GM19455 (cell line): ENCODE measurements around the gene CCDC142.
"Not testable (repeated sequence)": the region's sequence is repeated elsewhere in the genome, so short reads cannot be mapped to it uniquely, and the experiment has no call there.

ENCODE experiments used
- ATAC-seq: cut with Tn5 transposase; IDR thresholded peaks from one replicate; pipeline ENCODE4 v1.9.1; 2021; ENCODE audit not compliant: unreplicated experiment

Gene CCDC142

DNA sequence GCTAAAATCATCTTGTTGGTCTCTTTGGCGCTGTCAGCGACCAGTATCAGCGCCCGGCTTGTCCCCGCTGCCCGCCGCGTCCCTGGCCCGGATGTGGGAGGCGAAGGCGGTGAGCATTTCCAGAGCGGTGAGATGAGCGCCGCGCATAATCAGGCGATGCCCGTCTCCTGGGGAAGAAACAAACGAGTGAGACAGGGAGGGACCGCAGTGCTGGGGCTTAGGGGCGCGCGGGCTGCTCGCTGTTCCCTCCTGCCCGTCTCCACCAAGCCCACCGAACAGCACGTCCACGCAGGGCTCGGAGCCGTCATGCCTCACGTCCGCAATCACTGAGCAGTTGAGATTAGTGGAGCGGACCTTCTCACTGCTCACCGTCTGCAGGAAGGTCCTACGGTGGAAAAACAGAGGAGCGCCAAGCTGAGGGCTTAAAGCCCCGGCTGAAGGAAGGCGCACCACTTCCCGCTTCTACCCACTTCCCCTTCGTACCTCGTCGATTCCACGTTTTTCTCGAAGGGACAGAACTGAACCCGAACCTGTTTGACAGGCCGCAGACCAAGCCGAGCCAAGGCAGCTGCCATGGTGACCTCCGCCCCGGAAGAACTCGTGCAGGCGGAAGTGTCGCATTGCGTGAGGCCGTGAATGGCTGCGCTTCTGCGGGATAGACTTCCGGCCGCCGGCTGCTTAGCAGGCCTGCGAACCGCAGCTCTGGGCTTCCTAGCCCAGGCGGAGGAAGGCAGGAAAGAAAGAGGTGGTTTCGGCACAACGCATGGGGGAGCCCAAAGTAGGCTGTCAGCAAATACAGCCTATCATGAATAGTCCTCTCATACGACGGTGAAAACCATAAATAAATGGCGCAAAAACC, 10.5 kb downstream of the CCDC142 start, which contains the start of gene MRPL53:
Gene MRPL53, minus strand, starts transcription at position 595 of the 859 bp plus-strand sequence. Its CDS starts 20 bp downstream, at position 575.
- peak; percentile 89 for ATAC-seq

DNA sequence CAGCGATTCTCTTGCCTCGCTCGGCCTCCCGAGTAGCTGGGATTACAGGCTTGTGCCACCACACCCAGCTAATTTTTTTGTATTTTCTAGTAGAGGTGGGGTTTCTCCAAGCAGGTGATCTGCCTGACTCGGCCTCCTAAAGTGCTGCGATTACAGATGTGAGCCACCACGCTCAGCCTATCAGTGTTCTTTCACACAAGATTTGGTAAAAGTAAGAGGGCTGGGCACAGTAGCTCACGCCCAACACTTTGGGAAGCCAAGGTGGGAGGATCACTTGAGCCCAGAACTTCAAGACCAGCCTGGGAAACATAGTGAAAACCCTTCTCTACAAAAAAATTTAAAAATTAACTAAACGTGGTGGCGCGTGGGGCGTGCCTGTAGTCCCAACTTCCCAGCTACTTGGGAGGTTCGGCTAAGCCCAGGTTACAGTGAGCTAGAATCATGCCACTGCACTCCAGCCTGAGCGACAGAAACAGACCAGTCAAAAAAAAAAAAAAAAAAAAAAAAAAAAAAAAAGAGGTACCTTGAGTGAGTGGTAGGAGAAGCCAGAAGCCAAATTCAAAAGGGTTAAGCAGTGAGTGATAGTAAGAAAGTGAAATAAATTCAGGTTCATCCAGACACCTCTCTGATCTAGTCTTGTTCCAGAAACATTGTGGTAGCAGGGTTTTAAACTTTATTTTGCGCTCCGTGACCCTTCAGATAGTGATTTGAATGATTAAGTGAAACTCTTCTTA, 11.3 kb downstream of the CCDC142 start:
- ATAC-seq, result no peak

GRCh38 chr2:74470742-74471141, 12.1 kb downstream of the CCDC142 start:
- ATAC-seq, result not testable (repeated sequence)

DNA sequence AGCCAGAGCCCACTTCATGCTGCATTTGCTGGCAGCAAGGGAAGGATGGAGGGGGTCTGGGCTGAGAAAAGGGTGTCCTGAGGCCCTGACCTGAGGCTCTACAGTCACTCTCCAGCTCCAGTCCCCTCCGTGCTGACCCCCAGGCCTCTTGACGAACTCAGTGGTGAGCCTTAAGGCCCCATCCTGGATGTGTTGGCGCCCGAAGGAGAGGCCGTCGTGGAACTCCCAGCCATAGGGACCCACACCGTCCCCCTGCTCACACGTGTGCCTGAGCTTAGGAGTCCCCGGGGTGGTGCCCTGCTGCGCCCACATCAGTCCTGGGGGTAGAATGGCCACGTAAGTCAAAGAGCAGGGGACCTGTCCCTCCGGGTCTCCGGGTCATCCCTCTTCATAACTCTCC, 18.4 kb downstream of the CCDC142 start:
- ATAC-seq, result peak; percentile 1

DNA sequence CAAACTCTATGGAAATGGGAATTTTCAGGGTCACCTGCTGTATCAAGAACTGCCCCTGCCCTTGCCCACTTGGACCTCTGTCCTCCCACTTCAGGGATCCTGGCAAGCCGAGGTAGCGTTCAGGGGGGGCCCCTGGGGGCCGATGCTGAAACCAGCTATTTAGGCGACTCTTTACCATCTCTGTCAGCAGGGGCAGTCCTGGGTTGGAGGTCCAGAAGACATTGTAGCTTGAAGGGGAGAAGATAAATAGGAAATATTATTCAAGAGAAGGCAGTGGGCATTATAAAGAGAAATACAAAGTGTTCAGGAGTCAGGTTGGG, 20.1 kb downstream of the CCDC142 start:
- no peak for ATAC-seq

DNA sequence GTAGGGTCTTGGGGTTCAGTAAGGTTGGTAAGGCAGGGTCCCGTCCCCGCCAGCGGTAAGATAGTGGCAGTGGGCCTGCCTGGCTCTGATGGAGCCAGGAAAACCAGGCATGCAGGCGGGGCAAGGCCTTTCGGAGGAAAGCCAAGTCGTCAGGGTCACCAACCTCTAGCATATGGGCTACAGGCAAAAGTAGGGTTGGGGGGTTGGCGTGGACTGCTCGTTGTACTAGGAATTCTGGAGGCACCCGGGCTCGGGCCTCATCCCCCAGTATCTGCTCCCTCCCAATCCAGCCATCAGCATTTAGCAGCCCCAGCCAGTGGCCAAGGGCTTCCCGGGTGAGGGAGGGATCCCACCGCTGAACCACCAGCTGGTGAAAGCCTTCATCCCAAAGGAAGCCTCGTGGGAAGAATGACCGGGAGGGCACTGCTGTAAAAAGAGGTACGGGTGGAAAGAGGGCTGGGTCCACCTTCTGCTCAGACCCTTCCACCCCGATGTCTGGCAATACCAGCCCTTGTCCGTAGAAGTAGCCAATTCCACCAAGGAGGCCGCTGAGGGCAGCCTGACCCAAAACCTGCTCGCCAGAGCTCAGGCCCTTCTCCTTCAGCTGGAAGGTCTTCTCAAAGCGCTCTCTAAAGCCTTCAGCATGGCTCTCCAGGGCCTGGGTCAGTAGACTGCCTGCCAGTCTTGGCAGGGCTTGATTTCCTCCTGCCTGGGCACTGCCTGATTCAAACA, 20.6 kb downstream of the CCDC142 start:
- ATAC-seq, result no peak

DNA sequence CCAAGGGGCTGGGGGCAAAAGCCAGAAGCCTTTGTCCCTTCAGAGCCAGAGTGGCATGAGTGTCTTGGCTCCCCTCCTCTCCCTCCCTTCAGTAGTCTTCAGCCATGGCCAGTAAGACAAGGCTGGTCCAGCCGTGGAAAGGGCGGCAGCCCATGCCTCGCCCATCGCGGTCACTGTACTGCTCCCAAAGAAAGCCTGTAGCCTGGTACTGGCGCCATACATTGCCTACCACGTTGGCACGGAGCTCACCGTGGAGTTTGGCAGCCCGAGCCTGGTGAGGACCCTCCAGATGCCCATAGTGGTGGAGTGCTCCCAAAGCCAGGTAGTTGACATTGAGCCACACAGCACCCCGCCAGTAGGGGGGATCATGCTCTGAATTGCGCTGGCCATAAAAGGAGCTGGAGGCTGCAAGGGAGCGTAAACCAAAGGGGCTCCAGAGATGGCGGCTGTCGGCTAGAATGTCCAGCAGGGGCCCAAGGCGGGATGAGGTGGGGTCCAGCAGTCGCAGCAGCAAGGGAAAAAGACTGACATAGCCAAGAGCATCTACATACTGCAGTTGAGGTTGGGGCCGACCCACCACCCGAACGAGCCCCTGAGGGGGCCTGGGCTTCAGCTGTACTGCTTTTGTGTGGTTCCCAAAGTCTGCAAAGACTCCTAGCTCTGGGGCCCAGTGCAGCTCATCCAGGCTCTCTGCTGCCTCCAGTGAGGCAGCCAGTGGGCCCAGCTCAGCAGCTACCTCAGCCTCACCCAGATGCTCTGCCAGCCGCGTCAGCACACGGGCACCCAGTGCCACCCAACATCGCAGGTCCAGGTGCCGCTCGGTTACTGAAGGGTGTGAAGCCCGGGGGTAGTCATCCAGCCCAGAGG, 21.4 kb downstream of the CCDC142 start:
- no peak for ATAC-seq

DNA sequence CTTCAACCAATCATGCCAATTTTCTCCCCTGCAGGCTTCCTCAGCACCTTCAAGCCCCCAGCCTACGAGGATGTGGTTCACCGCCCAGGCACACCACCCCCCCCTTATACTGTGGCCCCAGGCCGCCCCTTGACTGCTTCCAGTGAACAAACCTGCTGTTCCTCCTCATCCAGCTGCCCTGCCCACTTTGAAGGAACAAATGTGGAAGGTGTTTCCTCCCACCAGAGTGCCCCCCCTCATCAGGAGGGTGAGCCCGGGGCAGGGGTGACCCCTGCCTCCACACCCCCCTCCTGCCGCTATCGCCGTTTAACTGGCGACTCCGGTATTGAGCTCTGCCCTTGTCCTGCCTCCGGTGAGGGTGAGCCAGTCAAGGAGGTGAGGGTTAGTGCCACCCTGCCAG, 22.6 kb downstream of the CCDC142 start:
- ATAC-seq, result not testable (repeated sequence)

DNA sequence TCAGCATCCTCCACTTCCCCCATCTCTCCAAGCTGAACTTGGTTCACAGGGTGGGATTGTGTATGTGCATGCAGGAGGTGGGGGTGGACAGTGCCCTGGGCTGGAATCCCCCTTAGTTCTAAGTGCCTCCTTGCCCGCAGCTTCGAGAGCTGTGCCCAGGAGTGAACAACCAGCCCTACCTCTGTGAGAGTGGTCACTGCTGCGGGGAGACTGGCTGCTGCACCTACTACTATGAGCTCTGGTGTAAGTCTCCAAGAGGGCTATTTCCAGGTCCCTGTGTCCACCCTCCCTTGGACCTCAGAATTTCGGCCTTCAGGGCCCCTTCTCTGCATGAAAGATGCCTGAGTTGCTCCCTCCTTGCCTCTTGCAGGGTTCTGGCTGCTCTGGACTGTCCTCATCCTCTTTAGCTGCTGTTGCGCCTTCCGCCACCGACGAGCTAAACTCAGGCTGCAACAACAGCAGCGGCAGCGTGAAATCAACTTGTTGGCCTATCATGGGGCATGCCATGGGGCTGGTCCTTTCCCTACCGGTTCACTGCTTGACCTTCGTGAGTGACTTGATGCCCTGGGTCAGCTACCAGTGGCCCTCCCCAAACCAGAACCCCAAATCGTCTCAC, 23.2 kb downstream of the CCDC142 start:
- not testable (repeated sequence) for ATAC-seq

- no peak for ATAC-seq
Measured at GRCh38 chr2:74458938-74459363, 23.8 kb downstream of the CCDC142 start.

GRCh38 chr2:74458132-74458937, 24.5 kb downstream of the CCDC142 start, which contains the start of gene WBP1:
TSS of gene WBP1 (plus strand) at chr2:74458438. CDS start at chr2:74458603, 165 bp downstream.
- peak; percentile 79 for ATAC-seq

DNA sequence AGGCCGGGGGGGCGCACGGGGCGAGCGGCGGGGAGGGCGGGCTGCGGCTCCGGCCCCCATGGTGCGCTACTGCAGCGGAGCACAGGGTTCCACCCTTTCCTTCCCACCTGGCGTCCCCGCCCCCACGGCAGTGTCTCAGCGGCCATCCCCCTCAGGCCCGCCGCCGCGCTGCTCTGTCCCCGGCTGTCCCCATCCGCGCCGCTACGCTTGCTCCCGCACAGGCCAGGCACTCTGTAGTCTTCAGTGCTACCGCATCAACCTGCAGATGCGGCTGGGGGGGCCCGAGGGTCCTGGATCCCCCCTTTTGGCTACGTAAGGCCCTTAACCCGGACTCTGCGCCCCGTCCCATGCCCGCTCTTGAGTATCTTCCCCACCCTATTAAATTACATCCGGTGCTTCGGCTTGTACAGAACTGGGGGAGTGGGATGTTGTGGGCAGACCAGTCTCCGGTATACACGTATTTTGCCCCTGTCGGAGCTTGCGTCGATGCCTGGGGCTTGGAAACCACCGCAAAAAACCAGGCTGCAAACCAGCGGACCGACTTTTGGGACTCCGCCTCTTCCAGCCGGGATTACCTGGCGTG, 25.2 kb downstream of the CCDC142 start:
- ATAC-seq, result peak; percentile 36

DNA sequence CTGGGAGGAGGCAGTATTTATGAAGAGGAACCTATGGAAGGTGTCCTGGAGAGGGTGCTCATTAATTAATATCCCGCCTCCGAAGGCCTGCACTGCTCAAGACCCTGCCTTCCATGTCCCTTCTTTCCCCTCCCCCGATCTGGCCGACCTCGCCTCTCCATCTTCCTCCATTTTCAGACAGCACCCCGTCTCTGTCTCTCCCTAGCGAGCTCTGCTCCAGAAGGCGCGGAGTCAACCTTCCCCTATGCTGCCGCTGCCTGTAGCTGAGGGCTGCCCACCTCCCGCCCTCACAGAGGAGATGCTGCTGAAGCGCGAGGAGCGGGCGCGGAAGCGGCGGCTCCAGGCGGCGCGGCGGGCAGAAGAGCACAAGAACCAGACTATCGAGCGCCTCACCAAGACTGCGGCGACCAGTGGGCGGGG, 25.7 kb downstream of the CCDC142 start:
- no peak for ATAC-seq

GRCh38 chr2:74454654-74455511, 27.9 kb downstream of the CCDC142 start, which contains the start of gene INO80B:
TSS of gene INO80B (plus strand) at chr2:74455087. CDS start at chr2:74455117, 30 bp downstream.
- ATAC-seq, result peak; percentile 38

- no peak for ATAC-seq
Measured at GRCh38 chr2:74450570-74451190, 32.1 kb downstream of the CCDC142 start.

DNA sequence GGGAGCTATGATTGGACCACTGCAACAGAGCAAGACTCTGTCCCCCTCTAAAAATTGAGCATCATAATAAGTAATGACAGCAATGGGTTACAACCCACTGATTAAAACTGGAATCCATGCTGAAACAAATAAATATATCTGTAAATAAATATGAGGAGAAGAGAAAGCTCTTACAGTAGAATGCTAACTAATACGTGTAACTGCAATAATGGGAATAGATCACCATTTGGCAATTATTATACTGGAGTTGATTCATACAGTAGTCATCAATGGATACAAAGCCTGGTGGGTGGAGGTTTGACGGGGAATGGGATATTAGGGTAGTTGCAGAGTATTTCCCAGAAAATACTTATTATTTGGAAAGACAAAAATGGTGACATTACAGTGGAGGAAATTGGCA, 34.0 kb downstream of the CCDC142 start:
- no peak for ATAC-seq
